Dermis microvascular lymphatic vessel endothelial cell (primary cell): ENCODE data around the gene KREMEN1. TPM values are rescaled to one million over a fixed set of nuclear protein-coding genes. Genes with fewer than 3 reads are reported as not detected.
"Not testable (repeated sequence)": the region's sequence is repeated elsewhere in the genome, so short reads cannot be mapped to it uniquely, and the experiment has no call there.

ENCODE experiments used
- DNase-seq, 2 donors: peaks; one replicate each; pipeline versions ENCODE4 v3.0.0 to v3.0.0-alpha.2; 2010; ENCODE audit warnings: low read depth in 2 of 2
- total RNA-seq: library from RNA; depleted of rRNA; stranded (reverse); fragments of >200 nt; gene quantifications from 2 replicates; pipeline ENCODE4 v1.2.1, GENCODE V29; 2014

The KREMEN1 gene
- total RNA-seq, 1 donor from 2014 or later: 0.26 TPM

- no peak for DNase-seq
Observed at GRCh38 chr22:29078036-29078868, 5.4 kb downstream of the KREMEN1 start.

- no peak for DNase-seq
Observed at GRCh38 chr22:29078869-29079207, 6.0 kb downstream of the KREMEN1 start.

- peak in 1 of 2 donors; percentile 12 for DNase-seq
Observed at GRCh38 chr22:29079218-29079901, 6.5 kb downstream of the KREMEN1 start.

GRCh38 chr22:29080106-29080975 is 7.5 kb downstream of the KREMEN1 start:
- no peak for DNase-seq

- DNase-seq: no peak
Observed at GRCh38 chr22:29081517-29082236, 8.8 kb downstream of the KREMEN1 start.

- DNase-seq: no peak
Observed at GRCh38 chr22:29082826-29083545, 10.2 kb downstream of the KREMEN1 start.

- not testable (repeated sequence) for DNase-seq
Observed at GRCh38 chr22:29083576-29083932, 10.7 kb downstream of the KREMEN1 start.

GRCh38 chr22:29083933-29084591 is 11.2 kb downstream of the KREMEN1 start:
- DNase-seq: no peak

- no peak for DNase-seq
Observed at GRCh38 chr22:29087012-29087411, 14.2 kb downstream of the KREMEN1 start.

- DNase-seq: no peak
Observed at GRCh38 chr22:29088809-29089208, 16.0 kb downstream of the KREMEN1 start.

- no peak for DNase-seq
Observed at GRCh38 chr22:29089507-29089906, 16.7 kb downstream of the KREMEN1 start.

GRCh38 chr22:29090039-29090438 is 17.2 kb downstream of the KREMEN1 start:
- DNase-seq: no peak

GRCh38 chr22:29092243-29092642 is 19.4 kb downstream of the KREMEN1 start:
- DNase-seq: no peak

GRCh38 chr22:29093030-29093429 is 20.2 kb downstream of the KREMEN1 start:
- DNase-seq: no peak

GRCh38 chr22:29093501-29094300 is 20.9 kb downstream of the KREMEN1 start:
- DNase-seq: no peak

- DNase-seq: no peak
Observed at GRCh38 chr22:29095459-29095858, 22.6 kb downstream of the KREMEN1 start.

GRCh38 chr22:29096736-29097669 is 24.2 kb downstream of the KREMEN1 start:
- no peak for DNase-seq

- no peak for DNase-seq
Observed at GRCh38 chr22:29098296-29098695, 25.5 kb downstream of the KREMEN1 start.
